HG03196 (cell line): Measurements from ENCODE around the gene TMEM43.

Experiments used
- ATAC-seq: cut with Tn5 transposase; IDR thresholded peaks from one replicate; pipeline ENCODE4 v1.9.1; 2021; ENCODE audit not compliant: unreplicated experiment

TMEM43 gene

DNA sequence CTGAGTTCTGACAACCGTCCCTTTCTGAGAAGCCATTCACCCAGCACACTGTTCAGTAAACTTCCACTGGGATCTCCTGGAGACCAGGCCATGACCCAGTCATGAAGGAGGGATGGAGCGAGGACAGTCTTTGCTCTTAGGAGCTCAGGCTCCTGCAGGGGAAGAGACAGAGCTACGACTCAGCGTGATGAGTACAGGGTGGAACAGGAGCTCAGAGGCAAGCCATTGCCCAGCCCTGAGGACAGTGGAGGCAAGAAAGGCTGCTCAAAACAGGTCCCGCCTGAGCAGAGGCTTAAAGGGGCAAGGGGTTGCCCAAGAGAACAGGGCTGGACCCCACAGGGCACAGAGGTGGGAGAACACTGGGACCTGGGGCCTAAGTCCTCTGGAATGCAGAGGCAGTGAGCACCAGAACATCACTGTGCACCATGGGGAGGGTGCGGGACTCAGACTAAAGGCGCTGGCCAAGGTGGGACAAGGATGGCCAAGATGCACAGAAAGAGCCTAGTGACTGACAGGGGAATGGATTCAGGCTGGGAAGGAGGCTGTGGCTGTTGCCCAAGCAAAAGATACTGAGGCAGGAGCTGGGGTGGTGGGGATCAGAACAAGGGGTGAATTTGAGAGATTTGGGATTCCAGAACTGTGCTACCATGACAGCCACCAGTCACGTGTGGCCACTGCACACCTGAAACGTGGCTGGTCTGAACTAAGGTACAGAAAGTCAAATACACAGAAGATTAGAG, 25.8 kb downstream of the TMEM43 start:
- no peak for ATAC-seq

DNA sequence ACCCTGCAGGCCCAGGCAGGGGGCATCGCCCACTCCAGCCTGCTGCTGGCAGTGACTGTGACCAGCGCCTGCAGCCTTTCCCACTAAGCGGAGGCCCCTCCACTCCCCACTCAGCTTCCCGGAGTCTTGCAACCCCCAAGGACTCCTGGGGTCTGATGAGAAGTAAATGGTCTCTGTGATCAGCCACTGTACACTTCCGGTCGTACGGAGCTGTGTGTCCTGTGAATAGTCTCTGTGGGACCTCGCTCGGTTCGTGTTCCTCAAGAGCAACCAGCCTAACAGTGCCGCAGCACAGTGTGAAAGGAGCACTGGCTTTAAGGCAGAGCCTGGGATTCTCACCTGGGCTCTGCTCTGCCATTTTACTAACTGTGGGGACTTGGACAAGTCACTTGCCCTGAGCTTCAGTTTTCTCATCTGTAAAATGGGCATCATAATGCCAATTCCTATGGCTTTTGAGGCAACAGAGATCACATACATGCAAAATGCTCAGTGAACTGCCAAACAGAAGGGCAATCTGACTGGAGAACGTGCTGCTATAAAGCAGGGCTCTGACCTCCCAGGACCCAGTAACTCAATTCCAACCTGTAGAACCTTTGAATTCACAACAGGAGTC, 26.7 kb downstream of the TMEM43 start:
- ATAC-seq: no peak

DNA sequence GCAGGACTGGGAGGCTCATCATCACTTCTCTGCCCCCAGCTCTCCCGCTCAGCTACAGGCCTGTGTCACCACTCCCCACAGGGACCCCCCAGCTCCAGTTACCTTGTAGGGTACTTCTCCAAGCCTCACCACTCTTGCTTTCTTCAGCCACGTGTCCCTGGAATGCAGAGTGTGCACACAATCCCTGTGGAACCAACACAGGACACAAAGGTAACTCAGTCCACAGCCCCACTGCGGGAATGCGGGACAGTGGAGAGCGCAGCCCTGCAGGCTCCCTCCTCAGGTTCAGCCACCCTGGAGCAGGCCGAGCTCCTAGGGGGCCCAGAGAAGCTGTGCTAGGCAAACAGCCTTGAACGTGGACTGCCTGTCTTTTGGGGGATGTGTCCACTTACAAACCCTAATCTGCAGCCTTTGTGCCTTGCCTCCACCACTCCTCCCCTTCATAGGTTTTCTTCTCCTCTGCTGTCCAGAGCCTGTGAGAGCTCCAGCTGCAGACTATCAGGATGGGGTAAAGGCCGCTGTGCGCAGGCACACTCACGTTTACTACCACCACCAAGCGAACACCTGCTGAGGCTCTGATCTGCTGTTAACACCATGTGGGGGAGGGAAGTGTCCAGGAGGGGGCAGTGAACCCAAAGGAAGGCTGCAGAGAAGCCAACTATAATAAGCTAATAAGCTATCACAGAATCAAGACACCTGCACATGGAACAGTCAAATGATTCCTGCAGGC, 27.5 kb downstream of the TMEM43 start:
- no peak for ATAC-seq

DNA sequence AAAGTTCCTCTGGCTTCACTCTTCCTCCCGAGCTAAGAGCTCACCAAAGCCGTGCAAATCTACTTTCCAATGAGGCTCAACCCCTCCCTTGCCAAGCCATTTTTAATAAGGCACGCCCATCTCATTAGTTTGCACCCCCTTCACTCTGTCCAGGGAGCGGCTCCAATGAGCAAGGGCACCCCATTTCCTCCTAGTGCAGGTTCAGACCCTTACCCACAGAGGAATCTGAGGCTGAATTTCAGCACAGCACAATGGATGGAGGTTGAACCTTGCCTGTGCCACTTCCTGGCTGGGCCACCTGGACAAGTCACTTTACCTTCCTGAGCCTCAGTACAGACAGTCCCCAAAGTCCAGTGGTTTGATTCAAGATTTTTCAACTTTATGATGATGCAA, 28.1 kb downstream of the TMEM43 start:
- ATAC-seq: no peak

DNA sequence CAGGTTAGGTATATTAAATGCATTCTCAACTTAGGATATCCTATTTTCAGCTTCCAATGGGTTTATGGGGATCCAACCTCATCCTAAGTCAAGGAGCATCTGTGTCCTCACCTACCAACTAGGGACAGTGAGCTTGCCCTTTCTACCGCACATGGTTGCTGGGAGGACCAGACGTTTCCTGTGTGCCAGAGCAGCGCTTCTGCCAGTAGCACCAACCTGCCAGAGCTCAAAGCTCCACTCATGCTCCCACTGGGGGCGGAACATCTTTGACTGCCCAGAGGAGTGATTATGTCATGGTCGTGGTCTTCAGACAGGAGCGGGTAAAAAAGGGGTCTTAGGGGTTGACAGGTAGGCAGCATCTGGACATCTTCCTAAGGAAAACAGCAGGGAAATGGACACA, 28.8 kb downstream of the TMEM43 start:
- ATAC-seq: no peak

DNA sequence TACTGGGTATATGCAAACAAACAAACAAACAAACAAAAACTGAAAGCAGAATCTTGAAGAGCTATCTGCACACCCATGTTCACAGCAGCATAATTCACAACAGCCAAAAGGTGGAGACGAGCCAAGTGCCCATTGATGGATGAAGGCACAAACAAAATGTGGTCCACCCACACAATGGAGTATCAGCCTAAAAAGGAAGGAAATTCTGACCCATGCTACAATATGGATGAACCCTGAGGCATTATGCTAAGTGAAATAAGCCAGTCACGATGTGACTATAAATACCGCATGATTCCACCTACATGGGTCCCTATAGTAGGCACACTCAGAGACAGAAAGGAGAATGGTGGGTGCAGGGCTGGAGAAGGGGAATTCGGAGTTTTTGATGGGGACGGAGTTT, 29.4 kb downstream of the TMEM43 start:
- ATAC-seq: no peak

DNA sequence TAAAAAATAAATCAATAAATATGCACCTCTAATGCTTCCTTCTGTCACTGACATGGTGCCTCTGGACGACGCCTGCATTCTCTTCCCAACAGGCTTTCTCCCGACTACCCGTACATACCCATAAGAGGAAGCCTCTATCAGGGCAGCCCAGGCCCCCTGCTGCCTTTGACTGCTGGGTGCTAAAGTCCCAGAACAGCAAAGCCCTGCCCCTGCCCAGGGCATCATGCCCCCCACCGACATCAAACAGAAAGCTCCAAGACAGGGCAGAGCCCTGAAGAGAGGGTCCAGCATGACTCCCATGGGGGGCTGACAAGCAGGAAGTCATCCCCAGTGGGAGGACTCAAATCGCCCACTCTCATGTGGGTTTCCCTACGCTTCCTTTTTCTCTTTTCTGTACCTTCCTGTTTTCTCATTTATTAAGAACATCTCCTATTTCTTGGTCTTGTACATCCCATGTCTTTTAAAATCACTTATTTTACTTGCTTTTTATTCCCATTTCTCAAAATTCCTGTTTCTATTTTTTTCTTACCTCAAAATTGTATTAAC, 30.1 kb downstream of the TMEM43 start:
- ATAC-seq: no peak

DNA sequence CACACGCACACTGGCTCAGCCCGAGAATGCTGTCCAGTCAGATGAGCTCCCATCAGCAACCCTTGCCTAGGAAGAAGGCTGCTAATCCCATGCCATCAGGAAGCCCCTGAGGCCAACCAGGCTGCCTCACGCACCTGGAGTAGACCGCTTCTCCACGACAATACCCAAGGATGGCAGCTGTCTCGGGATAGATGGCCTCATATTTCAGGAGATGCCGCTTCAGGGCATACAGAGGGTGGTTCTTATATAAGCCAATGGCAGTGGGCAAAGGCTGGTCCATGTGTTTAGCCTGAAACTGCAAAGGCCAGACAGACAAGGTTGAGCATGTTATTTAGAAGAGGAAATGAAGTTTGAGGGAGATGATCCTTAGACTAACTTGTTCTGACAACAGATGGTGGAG, 31.3 kb downstream of the TMEM43 start:
- ATAC-seq: no peak

DNA sequence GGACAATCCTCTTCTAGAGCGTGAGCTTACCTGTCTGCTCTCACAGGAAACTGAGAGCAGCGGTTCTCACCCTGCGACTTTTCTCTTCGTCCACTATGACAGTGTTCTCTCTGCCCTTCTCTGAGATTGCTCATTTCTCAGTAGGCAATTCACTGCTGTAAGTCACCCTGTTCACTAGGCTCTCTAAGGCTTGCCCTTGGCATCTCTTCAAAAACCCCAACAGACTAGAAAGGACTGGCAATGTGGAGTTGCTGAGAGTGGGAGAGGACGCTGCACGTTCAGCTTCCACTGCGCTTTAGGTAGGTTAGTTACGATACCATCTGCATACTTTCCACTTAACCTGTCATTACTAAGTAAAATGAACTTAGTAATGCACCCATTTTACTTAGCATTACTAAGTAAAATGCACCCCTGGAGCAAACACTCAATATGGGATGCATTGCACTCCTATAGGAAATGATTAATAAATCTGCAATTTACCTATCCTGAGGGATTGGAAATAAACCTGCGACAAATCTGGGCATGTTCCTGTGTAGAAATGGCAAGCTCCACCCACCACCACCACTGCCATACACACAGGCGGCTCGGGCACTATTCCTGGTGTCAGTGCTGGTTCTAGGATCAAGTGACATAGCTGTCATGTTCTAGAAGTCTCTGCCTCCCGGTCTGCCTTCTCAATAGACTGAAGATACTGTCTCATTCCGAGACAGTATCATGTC, 32.1 kb downstream of the TMEM43 start:
- ATAC-seq: no peak

DNA sequence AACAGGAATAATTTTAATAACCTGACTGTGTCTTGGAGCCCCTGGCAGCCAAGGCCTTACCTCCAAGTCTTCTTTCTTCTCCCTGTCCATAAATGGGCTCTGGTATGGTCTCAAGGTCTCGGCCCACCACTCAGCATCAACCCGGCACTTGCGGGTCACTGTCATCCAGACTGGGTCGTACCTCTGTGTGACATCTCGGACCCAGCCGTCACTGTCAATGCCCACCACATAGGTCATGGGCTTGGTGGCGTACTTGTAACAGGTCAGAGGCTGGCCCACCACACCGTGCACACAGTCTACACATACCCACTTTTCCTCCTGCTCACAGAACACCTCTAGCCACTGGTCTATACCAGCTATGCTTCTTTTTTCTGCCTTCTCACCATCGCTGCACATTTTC, 33.1 kb downstream of the TMEM43 start:
- ATAC-seq: no peak

DNA sequence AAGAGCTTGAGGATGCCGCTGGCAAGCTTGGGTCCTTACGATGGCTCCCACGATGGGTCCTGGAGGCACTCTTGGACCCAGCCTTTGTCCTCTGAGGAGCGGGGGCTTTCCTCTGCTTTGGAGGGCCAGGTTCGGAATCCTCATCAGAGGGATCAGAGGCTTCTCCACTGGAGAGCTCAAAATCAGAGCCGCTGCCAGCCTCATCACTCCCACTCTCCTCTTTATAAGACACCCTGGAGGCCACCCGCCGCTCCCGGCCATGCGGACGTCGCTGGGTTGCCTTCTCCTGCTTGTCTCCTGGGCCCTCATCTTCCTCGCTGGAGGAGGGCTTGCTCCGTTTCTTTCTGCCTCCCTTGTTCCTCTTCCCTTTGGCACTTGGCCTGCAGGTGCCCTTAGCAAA, 33.5 kb downstream of the TMEM43 start:
- ATAC-seq: no peak

DNA sequence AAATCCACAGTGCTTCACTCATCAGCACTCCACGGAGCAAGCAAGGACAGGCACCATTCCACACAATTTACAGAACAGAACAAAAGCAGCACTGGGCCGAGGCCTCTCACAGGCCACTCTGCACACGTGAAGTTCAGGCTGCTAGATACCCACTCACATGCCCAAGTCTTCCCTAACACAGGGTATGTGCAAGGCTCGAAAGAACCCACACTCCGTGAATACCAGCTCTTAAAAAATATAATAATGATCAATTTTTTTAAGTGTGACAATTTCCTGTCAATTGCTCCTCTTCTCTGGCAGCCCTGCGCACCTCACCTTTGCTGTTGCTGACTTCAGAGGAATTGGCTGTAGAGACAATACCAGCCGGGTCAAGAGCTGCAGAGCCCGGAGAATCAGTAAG, 34.6 kb downstream of the TMEM43 start:
- ATAC-seq: no peak

DNA sequence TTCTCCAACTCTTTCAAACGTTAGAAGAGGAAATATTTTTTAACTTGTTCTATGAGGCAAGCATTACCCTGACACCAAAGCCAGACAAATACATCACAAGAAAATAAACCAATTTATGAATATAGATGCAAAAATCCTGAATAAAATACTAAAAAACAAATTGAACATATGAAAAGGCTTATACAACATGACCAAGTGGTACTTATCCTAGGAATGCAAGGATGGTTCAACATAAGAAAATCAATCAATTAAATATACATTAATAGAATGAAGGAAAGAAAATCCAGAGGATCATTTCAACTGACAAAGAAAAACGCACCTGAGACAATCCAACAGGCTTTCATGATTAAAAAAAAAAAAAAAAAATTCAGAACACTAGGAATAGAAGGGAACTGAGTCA, 36.4 kb downstream of the TMEM43 start:
- no peak for ATAC-seq

DNA sequence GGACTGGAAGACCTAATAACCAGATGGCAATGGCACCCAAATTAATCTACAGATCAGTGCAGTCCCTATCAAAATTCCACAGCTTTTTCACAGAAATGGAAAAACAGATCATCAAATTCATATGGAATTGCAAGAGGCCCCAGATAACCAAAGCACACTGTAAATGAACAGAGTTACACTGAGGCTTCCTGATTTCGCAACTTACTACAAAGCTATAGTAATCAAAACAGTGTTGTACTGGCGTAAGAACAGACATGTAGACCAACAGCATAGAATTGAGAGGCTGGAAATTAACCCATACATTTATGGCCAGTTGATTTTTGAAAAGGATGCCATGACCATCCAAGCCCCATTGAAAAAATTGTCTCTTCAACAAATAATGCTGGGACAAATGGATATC, 37.3 kb downstream of the TMEM43 start:
- no peak for ATAC-seq

DNA sequence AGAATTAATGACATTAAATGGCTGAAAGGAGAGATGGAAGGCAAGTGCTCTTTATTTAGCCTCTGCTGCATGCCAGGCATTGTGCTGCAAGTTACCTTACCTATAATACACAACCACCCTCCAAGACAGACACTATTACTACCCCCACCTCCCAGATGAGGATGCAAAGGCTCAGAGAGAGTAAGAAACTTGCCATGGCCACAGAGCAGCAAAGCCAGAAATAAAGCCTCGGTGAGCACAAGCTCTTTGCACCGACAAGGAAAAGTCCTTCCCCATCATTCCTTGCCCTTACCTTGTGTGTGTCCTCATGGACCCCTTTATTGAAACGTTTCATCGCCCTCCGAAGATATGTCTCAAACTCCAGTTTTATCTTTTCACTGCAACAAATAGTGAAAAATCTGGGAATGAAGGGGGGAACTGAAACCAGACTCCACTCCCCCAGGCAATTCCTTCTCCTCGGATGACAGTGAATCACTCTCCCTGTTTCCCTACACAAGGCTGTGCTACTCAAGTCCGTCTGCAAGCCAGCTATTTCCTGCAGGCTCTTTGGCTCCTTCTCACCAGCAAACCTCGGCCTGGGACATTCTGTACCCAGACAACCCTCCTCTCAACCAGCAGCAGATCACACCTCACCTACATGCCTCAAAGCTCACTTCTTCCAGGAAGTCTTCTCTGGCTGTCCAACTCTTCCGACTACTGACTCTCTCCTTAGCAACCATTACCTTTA, 42.2 kb downstream of the TMEM43 start:
- ATAC-seq: no peak

DNA sequence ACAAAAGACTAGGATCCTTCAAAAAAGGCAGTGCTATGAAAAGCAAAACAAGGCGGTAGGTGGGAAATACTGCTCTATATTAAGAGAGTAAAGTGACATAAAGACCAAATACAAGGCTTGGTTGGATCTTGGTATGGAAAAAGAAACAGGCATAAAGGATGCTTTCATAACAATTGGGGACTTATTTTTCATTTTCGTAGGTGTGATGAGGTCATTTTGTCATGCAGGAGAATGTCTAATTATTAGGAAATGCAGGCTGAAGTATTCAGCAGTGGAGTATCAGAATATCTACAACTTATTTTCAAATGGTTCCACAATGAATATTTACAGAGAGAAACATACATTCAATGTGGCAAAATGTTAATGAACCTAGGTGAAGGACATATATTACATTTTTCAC, 44.6 kb downstream of the TMEM43 start:
- no peak for ATAC-seq

DNA sequence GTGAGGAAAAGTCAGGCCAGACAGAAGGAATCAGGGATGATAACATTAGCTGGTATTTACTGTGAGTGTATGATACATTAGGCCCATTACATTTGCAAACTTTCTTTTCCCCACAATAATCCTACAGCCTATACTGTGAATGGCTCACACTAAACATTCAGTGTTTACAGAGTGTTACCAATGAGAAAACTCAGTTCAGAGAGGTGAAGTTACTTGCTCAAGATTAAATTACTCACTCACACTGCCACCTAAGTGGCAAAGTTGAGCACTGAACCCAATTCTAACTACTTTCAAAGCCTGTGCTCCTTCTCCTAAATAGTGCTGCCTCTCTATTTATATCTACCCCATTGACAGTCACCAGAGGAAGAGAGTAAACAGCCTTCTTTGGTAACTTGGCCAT, 45.0 kb downstream of the TMEM43 start:
- no peak for ATAC-seq

DNA sequence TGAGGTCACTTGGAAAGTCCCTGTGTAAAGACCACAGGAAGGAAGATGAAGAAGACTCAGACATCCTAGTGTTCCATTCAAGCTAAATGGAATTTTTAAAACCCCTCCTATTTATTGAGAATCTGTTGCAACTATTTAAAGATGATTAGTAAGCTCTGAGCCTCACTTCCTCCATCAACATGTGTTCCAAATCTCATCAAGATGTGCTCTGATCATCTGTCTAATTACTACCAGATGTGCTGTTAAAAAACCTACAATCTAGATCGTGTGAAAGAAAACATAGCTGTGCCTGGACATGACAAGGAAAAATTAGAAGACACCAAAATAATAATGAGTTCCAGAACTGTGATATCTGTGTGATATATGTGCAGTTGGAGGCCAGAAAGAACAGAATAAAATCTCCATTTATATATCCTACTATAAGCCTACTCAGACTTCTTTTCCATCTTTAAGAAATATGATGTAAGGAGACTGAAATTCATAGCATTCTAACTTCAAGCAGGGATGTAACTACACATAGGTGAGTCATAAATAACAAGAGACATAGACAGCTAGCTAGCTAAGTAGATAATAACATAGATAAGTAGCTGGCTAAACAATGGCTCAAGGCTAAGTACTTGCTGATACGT, 45.8 kb downstream of the TMEM43 start:
- ATAC-seq: no peak

DNA sequence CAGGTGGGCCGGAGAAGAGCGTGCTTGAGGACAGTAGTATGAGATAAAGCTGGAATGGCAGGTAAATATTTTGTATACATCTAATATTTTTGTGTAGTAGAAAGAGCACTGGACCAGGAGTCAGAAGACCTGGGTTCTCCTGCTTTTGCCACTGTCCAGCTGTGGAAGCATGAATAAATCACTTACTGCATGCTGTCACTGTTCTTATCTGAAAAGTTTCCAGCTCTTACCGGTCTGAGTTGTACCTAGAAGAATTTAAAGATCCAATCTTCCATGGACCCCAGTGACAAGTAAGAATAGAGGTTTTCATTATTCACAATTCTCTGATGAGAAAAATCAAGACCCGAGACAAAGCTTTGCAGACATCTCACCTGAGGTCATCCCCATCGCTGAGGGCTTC, 47.6 kb downstream of the TMEM43 start:
- ATAC-seq: no peak

DNA sequence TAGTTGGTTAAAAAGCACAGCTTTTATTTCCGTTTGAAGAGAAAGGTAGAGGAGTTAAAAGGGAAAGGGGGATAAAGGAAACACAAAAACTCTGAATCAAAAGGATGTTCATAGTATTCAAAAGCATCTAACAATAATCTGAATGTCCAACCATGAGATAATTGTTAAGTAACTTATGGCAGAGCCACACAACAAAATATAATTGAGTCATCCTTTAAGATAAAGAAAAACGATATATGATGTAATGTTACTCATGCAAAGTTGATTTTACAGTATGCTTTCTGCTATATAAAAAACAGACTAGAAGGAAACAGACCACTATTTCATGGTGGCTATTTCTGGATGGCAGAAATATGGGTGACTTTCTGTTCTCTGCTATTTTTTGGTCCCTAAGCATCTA, 49.6 kb downstream of the TMEM43 start:
- ATAC-seq: no peak
